HG03103 (cell line): Measurements from ENCODE around the gene F12.

Experiments used
- ATAC-seq: cut with Tn5 transposase; IDR thresholded peaks from one replicate; pipeline ENCODE4 v1.9.1; 2021; ENCODE audit warnings: low read depth; ENCODE audit not compliant: unreplicated experiment

F12 gene

GRCh38 chr5:177409043-177409801, at the start of gene F12:
F12 (minus strand) TSS chr5:177409564; CDS start chr5:177409527, 37 bp downstream.
- ATAC-seq, result no peak

GRCh38 chr5:177458912-177459350, 49.6 kb upstream of the F12 start:
- ATAC-seq, result no peak

GRCh38 chr5:177457852-177458681, 48.7 kb upstream of the F12 start:
- no peak for ATAC-seq

- ATAC-seq, result peak; percentile 32
Measured at GRCh38 chr5:177456976-177457851, 47.9 kb upstream of the F12 start.

GRCh38 chr5:177456591-177456964, 47.2 kb upstream of the F12 start:
- no peak for ATAC-seq

- peak; percentile 4 for ATAC-seq
Measured at GRCh38 chr5:177455661-177456590, 46.6 kb upstream of the F12 start.

GRCh38 chr5:177455036-177455660, 45.8 kb upstream of the F12 start:
- peak; percentile 44 for ATAC-seq

GRCh38 chr5:177454397-177455035, 45.2 kb upstream of the F12 start:
- ATAC-seq, result peak; percentile 40

GRCh38 chr5:177453852-177454396, 44.6 kb upstream of the F12 start:
- ATAC-seq, result peak; percentile 3

GRCh38 chr5:177452688-177453638, 43.6 kb upstream of the F12 start:
- no peak for ATAC-seq

GRCh38 chr5:177450667-177451424, 41.5 kb upstream of the F12 start:
- no peak for ATAC-seq

GRCh38 chr5:177449140-177450061, 40.0 kb upstream of the F12 start:
- no peak for ATAC-seq

GRCh38 chr5:177448244-177448950, 39.0 kb upstream of the F12 start:
- ATAC-seq, result no peak

- ATAC-seq, result no peak
Measured at GRCh38 chr5:177447611-177448243, 38.4 kb upstream of the F12 start.
